Ascending aorta (tissue), 2 donors: ENCODE measurements around the gene B4GALT5. TPM values are rescaled to one million over a fixed set of nuclear protein-coding genes. Genes with fewer than 3 reads are reported as not detected.

Experiments
- DNase-seq, 2 donors: peaks; one replicate each; pipeline ENCODE4 v3.0.0-alpha.2; 2019; ENCODE audit warnings: low spot score in 2 of 2
- H3K27ac ChIP-seq, 2 donors: fragments of 200-600 bp; sonication (generic); one replicate each; pipeline ENCODE4 v1.5.1; 2016 to 2017; ENCODE audit warnings: mild to moderate bottlenecking in 1 of 2
- H3K27me3 ChIP-seq: fragments of 200-600 bp; sonication (generic); one replicate; pipeline ENCODE4 v1.5.1; 2017
- H3K36me3 ChIP-seq, 2 donors: fragments of 200-600 bp; sonication (generic); one replicate each; pipeline ENCODE4 v1.5.1; 2016
- H3K4me1 ChIP-seq, 2 donors: fragments of 200-600 bp; sonication (generic); one replicate each; pipeline ENCODE4 v1.5.1; 2016 to 2017; ENCODE audit warnings: mild to moderate bottlenecking in 1 of 2
- H3K4me3 ChIP-seq, 2 donors: fragments of 200-600 bp; sonication (generic); one replicate each; pipeline ENCODE4 v1.5.1; 2016 to 2017; ENCODE audit warnings: mild to moderate bottlenecking in 1 of 2
- H3K9me3 ChIP-seq, 2 donors: fragments of 200-600 bp; sonication (generic); one replicate each; pipeline ENCODE4 v1.5.1; 2016
- CTCF ChIP-seq, 3 experiments: fragments of 200-600 bp in 2 of 3; fragments of 450-650 bp in 1 of 3; sonication (generic) in 2 of 3; IDR thresholded peaks; one replicate each; pipeline ENCODE4 v1.5.1; 2016 to 2019; ENCODE audit warnings: antibody characterized with exemption in 3 of 3, mild to moderate bottlenecking in 1 of 3, moderate library complexity in 1 of 3
- intact Hi-C: fragments of 100-400 bp; cut with DNase I; formaldehyde crosslinking; loops from one replicate; pipeline ENCODE4 v1.15.1; 2023
- total RNA-seq: library from RNA; depleted of rRNA; stranded (reverse); fragments of >200 nt; gene quantifications from one replicate; pipeline ENCODE4 v1.1.0, GENCODE V29; 2016

The B4GALT5 gene
- total RNA-seq, 1 donor from 2014 or later, result 15.0 TPM

- H3K27ac ChIP-seq, result peak overlapping the region in 1 of 2 donors; percentile 41
- intact Hi-C loops, result no loop called here
These were observed 112.3 kb downstream of the B4GALT5 start for GRCh38 chr20:49601153-49601924.

GRCh38 chr20:49599746-49600113, 113.9 kb downstream of the B4GALT5 start:
- Histone ChIP-seq H3K4me1 (peaks cover 7 to 17% of the 10 kb centered on the region in 2 donors), H3K27me3 (no peaks in the 10 kb centered on the region), H3K27ac (peak overlapping the region in 1 of 2 donors; percentile 41), H3K4me3 (no peak overlapping the region), H3K9me3 (no peaks in the 10 kb centered on the region), H3K36me3 (no peaks in the 10 kb centered on the region)
- no peak for TF ChIP-seq CTCF (IDR thresholded peaks at IDR 0.05)
- intact Hi-C loops, result no loop called here
- DNase-seq, result no peak

More at GRCh38 chr20:49601153-49601924, 112.3 kb downstream of the B4GALT5 start:
- no peak for DNase-seq
- Histone ChIP-seq H3K27me3 (no peaks in the 10 kb centered on the region), H3K36me3 (no peaks in the 10 kb centered on the region), H3K9me3 (no peaks in the 10 kb centered on the region), H3K4me1 (peaks cover 7 to 18% of the 10 kb centered on the region in 2 donors), H3K4me3 (no peak overlapping the region)
- TF ChIP-seq CTCF (IDR thresholded peaks at IDR 0.05), result no peak

- TF ChIP-seq CTCF (IDR thresholded peaks at IDR 0.05), result no peak
- peaks cover 10 to 27% of the 10 kb centered on the region in 2 donors for H3K4me1 ChIP-seq
- H3K27me3 ChIP-seq, result no peaks in the 10 kb centered on the region
- H3K4me3 ChIP-seq, result no peak overlapping the region
- no peak for DNase-seq
- H3K27ac ChIP-seq, result peak overlapping the region in 1 of 2 donors; percentile 100
- H3K36me3 ChIP-seq, result no peaks in the 10 kb centered on the region
- no peaks in the 10 kb centered on the region for H3K9me3 ChIP-seq
- intact Hi-C loops, result no loop called here
These were observed 115.8 kb downstream of the B4GALT5 start for GRCh38 chr20:49597825-49598395.

GRCh38 chr20:49595811-49596561, 117.7 kb downstream of the B4GALT5 start:
- no peaks in the 10 kb centered on the region for H3K36me3 ChIP-seq
- H3K4me1 ChIP-seq, result peaks cover 10 to 33% of the 10 kb centered on the region in 2 donors
- peak overlapping the region; percentile 97 to 100 for H3K27ac ChIP-seq
- H3K4me3 ChIP-seq, result no peak overlapping the region
- intact Hi-C loops, result no loop called here
- H3K27me3 ChIP-seq, result no peaks in the 10 kb centered on the region
- DNase-seq, result no peak
- no peaks in the 10 kb centered on the region for H3K9me3 ChIP-seq
- TF ChIP-seq CTCF (IDR thresholded peaks at IDR 0.05), result no peak

- Histone ChIP-seq H3K9me3 (no peaks in the 10 kb centered on the region), H3K36me3 (no peaks in the 10 kb centered on the region), H3K4me3 (no peak overlapping the region), H3K27me3 (no peaks in the 10 kb centered on the region), H3K27ac (peak overlapping the region; percentile 97 to 100), H3K4me1 (peaks cover 10 to 38% of the 10 kb centered on the region in 2 donors)
- intact Hi-C loops, result no loop called here
- no peak for DNase-seq
- no peak for TF ChIP-seq CTCF (IDR thresholded peaks at IDR 0.05)
These were observed 118.3 kb downstream of the B4GALT5 start for GRCh38 chr20:49595346-49595745.
